NCI-H2171 (cell line): ENCODE measurements around the gene DMRT2.

ENCODE experiments used
- DNase-seq: peaks from one replicate; lab custom pipeline; 2025; lab: John Stamatoyannopoulos, UW

The DMRT2 gene

GRCh38 chr9:1047591-1048230 lies 2.4 kb upstream of the DMRT2 start:
- no peak for DNase-seq

GRCh38 chr9:1048231-1048619 lies 1.9 kb upstream of the DMRT2 start:
- no peak for DNase-seq

GRCh38 chr9:1048811-1049210 lies 1.3 kb upstream of the DMRT2 start:
- no peak for DNase-seq

GRCh38 chr9:1049641-1050040 lies 516 bp upstream of the DMRT2 start:
- DNase-seq = peak; percentile 55

DNA sequence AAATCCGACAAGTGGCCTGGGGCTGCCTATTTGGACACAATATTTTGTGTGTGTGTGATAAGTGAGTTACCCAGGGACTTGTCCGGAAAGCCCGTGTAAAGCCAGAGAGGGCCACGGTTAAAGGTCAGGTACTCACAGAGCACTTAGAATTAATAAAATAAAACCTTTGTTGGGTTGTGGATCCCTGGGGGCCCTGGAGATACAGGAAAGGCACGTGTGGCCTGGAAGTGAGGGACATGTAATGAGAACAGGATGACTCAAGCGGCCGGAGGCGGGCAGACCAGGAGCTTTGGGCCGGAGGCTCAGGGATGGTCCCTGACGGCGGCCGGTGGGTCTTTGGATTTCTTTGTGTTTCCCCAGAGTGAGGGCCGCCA lies 1.0 kb downstream of the DMRT2 start:
- DNase-seq = no peak

DNA sequence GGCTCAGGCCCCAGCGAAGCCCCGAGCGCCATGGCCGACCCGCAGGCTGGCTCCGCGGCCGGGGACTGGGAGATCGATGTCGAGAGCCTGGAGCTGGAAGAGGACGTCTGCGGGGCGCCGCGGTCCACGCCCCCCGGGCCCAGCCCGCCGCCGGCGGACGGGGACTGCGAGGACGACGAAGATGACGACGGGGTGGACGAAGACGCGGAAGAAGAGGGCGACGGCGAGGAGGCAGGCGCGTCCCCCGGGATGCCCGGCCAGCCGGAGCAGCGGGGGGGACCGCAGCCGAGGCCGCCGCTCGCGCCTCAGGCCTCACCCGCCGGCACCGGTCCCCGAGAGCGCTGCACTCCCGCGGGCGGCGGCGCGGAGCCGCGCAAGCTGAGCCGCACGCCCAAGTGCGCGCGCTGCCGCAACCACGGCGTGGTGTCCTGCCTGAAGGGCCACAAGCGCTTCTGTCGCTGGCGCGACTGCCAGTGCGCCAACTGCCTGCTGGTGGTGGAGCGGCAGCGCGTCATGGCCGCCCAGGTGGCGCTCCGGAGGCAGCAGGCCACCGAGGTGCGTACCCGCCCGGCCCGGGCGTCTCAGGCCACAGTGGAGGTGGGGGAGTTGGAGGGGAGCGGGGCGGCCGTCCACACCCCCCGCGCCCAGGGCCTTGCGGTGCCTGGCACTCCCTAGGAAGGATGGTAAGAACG lies 1.6 kb downstream of the DMRT2 start:
- peak; percentile 60 for DNase-seq

DNA sequence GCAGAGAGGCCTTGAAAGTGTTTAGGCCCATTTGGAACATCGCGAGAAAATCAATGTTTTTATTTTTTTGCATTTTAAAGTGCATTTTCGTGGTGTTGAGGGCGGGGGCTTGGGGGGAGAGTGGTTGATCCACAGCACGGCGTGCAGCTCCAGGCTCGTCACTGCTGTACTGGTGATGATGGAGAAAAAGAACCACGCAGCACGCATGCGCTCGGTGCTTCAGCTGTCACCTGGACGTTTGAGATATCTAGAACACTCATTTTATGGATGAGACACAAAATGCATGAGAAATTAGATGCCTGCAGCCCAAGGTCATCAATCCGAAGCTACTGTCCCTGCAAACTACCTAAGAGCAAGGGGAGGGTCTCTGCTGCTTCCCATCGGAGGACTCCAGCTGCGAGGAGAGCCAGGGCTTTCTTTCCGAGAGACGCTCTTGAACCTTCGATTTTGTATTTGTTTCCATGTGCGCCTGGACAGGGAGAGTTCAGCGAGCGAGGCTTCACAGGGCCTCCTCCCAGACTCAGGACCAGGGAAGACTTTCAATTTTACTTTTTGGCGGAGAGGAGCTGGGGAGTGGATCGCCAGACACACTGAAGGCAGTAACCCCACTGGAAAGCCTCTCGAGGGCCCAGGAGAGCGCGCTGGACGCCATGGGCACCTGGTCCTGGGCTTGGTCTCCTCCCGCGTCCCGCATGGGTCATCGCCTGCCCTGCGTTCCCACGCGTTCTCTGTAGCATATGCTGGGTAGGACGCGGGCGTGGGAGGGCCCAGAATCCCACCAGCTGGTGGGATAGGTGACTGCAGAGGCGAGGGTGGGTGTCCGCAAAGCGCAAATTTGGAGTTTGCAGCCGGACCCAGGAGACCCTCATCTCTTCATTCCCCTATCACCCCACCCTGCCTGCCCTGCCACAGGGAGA lies 2.5 kb downstream of the DMRT2 start:
- DNase-seq = no peak

DNA sequence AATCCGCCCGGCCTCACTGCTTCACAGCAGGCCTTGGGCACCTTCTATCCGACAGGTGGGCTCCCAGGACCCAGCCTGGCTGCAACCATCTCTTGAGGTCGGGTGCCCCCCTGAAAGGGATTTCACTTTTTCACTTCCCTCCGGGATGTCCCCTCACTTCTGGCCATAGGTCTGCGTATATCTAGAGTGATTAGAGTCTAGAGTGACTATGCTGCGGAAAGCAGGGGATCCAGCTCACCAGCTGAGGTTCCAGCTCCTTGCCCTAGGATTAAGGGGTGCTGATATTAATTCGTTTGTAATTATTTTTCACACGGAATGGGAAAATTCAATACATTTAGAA lies 3.1 kb downstream of the DMRT2 start:
- no peak for DNase-seq

GRCh38 chr9:1053986-1054425 lies 3.8 kb downstream of the DMRT2 start:
- DNase-seq = no peak

DNA sequence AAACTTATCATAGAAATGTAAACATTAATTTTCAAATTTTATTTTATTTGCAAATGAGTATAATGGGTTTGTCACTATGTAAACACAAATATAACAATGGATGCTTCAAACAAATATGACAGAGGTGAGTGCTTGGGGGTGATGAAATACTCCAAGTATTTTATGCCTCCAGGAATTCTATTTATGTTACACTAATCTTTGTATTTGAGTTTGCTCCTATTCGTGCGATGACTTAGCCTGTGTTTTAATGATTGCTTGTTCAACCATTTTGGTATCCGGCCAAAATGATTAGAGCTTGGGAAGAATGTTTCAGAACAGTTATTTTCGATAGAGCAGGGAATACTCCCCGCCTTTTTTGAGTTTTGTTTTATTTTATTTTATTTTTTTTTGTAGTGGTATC lies 5.0 kb downstream of the DMRT2 start:
- DNase-seq = no peak

- DNase-seq = no peak
Measured at GRCh38 chr9:1057910-1058309, 7.8 kb downstream of the DMRT2 start.

- DNase-seq = no peak
Measured at GRCh38 chr9:1058826-1059487, 8.8 kb downstream of the DMRT2 start.

DNA sequence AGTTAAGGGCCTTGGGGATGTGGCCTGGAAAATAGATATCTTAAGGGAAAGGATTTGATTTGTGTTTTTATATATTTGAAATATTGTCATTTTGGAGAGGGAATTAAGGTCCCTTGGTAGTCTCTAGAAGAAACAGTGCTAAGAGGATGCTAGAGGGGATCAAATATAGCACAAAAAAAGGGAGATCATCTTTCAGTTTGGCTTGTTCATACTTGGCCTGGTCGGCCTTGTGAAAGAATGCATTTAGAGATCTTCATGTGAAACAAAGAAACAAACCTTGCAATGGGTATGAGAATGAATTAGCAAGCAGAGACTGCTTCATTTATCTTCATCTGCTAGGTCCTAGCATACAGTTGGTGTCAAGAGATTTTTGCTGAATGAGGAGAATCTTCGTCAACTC lies 15.0 kb downstream of the DMRT2 start:
- DNase-seq = no peak

DNA sequence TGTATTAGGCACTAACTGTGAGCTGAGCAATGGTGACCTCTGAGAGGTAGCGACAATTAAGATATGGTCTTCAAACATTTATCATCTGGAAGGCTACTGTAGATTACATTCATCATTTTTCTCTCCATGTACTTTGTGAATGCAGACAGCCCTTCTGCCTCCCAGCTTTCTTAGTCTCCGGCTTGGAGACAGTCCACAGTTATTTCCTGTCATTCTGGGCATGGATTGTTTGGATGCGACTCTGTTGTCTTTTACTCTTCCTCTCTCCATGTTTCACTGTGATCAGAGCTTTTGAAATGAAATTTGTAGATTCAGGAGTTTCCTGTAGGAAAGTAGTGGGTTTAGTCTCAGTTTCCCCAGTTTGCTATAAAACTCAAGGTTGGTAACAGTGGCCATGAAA lies 20.5 kb downstream of the DMRT2 start:
- no peak for DNase-seq

DNA sequence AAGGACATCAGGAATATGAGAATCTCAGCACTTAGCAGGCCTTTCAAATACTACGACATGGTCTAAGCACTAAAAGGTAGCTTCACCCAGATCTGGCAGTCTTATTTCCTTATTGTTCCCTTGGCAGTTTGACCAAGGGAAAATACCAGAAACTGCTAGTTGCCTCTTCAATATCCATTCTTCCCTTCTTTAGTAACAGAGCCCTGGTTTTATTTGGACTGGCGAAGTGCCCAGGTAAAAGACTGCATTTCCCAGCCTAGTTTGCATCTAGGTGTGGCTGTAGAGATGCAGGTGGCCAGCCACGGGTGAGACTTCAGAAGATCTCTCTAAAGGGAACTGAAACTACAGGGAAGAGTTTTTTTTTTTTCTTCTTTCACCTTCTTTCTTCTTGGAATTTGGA lies 21.6 kb downstream of the DMRT2 start:
- no peak for DNase-seq

GRCh38 chr9:1073497-1073896 lies 23.3 kb downstream of the DMRT2 start:
- no peak for DNase-seq

DNA sequence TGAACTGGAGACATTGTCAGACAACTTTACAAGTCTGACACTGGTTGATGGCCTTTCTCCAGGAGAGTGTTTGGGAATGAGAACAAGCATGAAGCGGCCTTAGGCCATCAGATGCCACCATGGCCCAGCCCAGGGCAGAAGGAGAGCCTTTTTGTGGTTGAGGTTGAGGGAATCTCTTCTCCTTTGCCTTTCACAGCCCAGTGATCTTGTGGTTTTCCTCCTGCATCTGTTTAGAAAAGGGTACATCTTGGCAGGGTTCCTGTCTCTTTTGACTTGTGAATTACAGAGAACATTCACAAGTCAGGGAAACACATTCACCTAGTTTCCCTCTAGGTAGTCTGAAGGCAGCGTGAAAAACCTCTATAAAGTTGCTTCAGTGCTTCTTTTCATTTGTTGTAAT lies 27.5 kb downstream of the DMRT2 start:
- DNase-seq = no peak

DNA sequence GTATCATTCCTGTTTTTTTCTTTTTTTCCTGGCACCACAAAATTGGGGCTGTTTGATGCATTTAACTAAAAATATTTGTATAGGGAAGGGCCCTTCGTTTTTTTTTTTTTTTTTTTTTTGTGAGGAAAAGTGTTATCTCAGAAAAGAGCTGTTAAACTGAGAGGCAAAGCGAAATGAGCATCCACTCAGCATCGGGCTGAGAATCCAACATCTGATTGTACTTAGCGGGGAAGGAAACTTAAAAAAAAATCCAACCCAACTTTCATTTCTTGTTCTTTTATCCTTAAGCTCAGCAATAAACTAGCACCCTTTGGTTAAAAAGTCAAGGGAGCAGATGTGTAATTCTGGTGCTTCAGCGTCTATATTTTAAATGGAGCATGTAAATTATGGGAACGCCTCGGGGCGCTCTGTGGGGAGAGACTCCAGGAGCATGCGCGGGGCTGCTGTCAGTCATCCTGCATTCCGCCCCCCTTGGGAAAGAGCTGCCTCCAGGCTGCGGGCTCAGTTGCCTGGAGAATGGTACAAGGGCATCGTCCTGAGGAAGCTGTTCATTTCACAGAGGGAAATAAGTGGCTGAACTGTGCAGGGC lies 33.3 kb downstream of the DMRT2 start:
- DNase-seq = peak; percentile 82

GRCh38 chr9:1085086-1085485 lies 34.9 kb downstream of the DMRT2 start:
- no peak for DNase-seq

GRCh38 chr9:1086517-1086916 lies 36.4 kb downstream of the DMRT2 start:
- no peak for DNase-seq

DNA sequence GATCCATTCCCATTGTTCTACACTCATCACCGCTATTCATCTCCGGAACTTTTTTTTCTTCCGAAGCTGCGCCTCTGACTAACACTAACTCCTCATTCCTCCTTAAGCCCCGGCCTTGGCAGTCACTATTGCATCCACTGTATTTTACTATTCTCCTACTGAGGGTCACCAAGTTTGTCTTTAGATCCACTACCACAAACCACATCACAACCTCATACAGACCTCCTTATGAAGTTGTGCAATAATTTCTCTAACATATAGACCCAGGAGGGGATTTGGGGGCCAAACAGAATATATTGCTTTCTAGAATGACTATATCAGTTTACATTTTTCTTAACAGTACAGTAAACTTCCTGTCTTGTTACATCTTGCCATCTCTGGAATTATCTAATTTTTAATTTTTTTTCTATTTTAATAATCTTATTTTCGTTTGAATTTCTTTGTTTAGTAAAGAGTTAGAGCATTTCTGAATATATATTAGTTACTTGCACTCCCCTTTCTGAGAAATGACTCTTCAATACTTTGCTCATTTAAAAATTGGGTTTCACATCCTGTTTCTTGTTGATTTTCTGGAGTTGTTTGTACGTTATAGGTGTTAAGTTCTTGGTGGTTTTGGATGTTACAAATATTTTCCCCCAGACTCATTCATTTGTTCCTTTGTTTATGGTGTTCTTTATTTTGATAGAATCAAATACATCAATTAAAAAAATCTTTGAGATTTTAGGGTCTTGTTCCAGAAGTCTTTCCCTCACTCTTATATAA lies 37.1 kb downstream of the DMRT2 start:
- DNase-seq = no peak
